ENCODE measurements around the gene CPAMD8.

GRCh38 chr19:16894080-16894479 is 132.5 kb downstream of the CPAMD8 start:
- TF ChIP-seq POLR2A (IDR thresholded peaks at IDR 0.05), result no peak
- TF ChIP-seq, protein P1, sequence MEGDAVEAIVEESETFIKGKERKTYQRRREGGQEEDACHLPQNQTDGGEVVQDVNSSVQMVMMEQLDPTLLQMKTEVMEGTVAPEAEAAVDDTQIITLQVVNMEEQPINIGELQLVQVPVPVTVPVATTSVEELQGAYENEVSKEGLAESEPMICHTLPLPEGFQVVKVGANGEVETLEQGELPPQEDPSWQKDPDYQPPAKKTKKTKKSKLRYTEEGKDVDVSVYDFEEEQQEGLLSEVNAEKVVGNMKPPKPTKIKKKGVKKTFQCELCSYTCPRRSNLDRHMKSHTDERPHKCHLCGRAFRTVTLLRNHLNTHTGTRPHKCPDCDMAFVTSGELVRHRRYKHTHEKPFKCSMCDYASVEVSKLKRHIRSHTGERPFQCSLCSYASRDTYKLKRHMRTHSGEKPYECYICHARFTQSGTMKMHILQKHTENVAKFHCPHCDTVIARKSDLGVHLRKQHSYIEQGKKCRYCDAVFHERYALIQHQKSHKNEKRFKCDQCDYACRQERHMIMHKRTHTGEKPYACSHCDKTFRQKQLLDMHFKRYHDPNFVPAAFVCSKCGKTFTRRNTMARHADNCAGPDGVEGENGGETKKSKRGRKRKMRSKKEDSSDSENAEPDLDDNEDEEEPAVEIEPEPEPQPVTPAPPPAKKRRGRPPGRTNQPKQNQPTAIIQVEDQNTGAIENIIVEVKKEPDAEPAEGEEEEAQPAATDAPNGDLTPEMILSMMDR (IDR thresholded peaks at IDR 0.05), result no peak

Measured in ovary (tissue), 3 donors.